NCI-H2227 treated with DMSO at 0.1 percent for 48 hours (cell line): ENCODE data around the gene KAT2B.
A peak's percentile ranks its signal among the peaks of the same experiment; 100 is the strongest.

Experiments used
- DNase-seq: peaks from one replicate; lab custom pipeline; 2025; lab: John Stamatoyannopoulos, UW

KAT2B gene

DNA sequence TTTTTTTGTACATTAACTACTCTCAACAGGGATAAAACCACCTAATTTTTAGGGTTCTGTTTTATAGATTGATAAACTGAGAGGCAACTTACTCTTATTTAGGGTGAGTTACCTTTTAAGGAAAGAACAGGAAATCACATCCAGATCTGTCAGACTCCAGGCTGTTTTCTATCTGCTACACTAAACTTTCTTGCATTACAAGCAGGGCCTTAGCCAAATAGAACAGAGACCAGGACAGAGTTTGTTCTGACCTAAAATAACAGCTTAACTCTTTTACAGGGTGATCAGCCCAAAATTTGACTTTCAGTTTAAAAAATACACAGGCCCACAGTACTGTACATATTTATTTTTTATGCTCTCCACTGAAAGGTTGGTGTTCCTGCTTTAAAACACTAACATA, 107.1 kb downstream of the KAT2B start:
- no peak for DNase-seq

DNA sequence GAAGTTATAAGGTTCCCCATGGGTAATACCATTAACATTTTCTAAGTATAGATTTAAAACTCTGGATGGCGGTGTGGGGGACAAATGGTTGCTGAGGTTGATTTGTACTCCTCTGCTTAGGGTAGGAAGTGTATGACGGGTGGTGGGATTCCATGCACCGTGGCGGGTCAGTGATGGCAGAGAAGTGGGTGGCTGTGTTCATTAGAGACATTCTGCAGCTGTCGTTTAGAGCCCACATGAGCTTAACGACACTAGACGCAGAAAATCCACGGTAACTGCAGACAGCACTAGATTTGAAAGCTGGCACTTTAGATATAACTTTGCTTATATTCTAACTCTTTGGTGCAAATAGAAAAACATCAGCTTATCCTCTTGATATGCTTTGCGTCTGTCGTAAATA, 108.2 kb downstream of the KAT2B start:
- no peak for DNase-seq

GRCh38 chr3:20154078-20154477, 113.8 kb downstream of the KAT2B start:
- DNase-seq, result no peak

DNA sequence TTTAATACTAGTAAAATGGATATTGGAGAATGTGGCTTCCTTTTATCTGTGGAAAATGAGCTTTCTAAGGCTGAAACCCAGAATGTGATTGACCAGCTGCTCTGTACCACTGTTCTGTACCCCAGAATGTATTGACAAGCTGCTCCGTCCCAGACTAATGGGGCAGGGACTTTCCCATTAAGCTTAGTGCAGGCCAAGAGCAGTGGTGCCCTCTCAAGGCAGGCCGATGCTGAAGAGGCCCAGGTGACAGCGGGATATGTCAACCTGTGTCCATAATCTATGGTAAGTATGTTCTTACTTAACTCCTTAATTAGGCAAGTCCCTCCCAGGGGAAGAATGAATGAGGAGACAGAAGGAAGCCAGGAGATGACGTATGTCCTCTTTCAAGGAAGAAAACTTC, 114.7 kb downstream of the KAT2B start:
- no peak for DNase-seq

GRCh38 chr3:20160230-20160629, 120.0 kb downstream of the KAT2B start:
- no peak for DNase-seq

DNA sequence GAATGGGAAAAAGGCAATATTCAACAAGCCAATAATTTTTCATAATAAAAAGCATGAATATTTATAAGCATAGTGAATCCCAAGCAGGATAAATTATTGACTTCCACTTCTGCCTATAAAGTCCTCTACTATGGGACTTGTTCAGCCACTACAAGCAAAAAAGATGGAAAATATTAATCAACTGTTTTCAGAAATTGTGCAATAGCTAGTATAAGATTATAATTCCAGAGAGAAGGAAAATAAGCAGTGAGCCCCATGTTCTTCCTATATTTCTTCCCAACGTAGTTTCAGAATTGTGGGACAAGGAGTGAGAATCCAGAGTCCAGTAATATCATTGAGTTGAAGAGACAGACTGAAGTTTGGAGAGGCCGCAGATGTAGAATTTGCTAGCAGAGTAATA, 121.5 kb downstream of the KAT2B start:
- DNase-seq, result no peak

- no peak for DNase-seq
Measured at GRCh38 chr3:20173844-20174410, 133.7 kb downstream of the KAT2B start.

DNA sequence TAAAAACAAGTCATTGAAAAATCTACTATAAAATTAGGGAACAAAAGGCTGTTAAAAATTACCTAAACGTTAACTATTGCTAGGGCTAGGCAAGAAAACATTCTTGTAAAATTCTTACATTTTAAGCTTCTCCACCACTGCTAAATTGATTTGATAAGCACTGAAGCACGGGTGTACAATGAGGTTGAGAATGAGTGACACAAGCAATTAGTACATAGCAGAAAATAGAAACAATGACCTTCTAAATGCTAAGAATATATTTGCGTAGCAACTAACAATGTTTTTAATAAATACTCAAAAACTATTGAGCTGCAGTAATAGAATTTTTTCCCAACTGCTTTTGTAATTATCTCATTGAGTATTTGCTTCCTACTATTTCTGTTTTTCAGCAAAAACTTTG, 141.0 kb downstream of the KAT2B start:
- DNase-seq, result no peak

- no peak for DNase-seq
Measured at GRCh38 chr3:20182206-20182605, 142.0 kb downstream of the KAT2B start.

DNA sequence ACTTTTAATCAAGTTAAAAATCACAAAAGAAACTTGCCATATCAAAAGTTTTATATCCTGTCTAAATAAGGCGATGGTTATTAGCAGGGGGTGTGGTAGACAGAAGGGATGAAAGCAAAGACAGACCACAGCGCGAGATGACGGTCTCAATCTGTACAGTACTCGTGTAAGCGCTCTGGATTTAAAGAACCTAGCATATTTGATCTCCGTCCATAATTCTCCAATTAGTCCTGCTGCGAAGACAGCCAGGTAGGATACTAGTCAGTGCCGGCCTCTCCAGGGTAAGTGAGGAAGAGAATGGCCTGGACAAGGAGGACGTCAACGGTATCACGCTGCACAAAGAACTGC, 145.1 kb downstream of the KAT2B start:
- DNase-seq, result no peak

- DNase-seq, result peak; percentile 84
Measured at GRCh38 chr3:20185679-20186599, 145.7 kb downstream of the KAT2B start, which contains the start of gene SGO1. TSS of gene SGO1 (minus strand) at chr3:20186206. CDS start at chr3:20184027, 2,179 bp downstream.

GRCh38 chr3:20186600-20187004, 146.4 kb downstream of the KAT2B start:
- no peak for DNase-seq

- DNase-seq, result no peak
Measured at GRCh38 chr3:20190991-20191390, 150.7 kb downstream of the KAT2B start.

GRCh38 chr3:20194793-20195460, 154.7 kb downstream of the KAT2B start:
- no peak for DNase-seq

GRCh38 chr3:20197775-20198174, 157.5 kb downstream of the KAT2B start:
- DNase-seq, result no peak

GRCh38 chr3:20201143-20201542, 160.9 kb downstream of the KAT2B start:
- no peak for DNase-seq
